HFFc6 (cell line): ENCODE data around the gene RFPL3. TPM values are rescaled to one million over a fixed set of nuclear protein-coding genes. Genes with fewer than 3 reads are reported as not detected.
"Not testable (repeated sequence)": the region's sequence is repeated elsewhere in the genome, so short reads cannot be mapped to it uniquely, and the experiment has no call there.

Experiments used
- DNase-seq: peaks from one replicate; pipeline ENCODE4 v3.0.0-alpha.2; 2018
- H3K27ac Mint-ChIP-seq: 2 replicates; pipeline ENCODE4 v1.8.0; 2020; ENCODE audit warnings: mild to moderate bottlenecking, mixed read lengths
- H3K27me3 Mint-ChIP-seq: 2 replicates; pipeline ENCODE4 v1.8.0; 2021; ENCODE audit warnings: mild to moderate bottlenecking, moderate library complexity, mixed read lengths; ENCODE audit not compliant: insufficient read depth
- H3K36me3 Mint-ChIP-seq: 2 replicates; pipeline ENCODE4 v1.8.0; 2021; ENCODE audit warnings: low read depth, mixed read lengths
- H3K4me1 Mint-ChIP-seq: 2 replicates; pipeline ENCODE4 v1.8.0; 2020; ENCODE audit warnings: low read depth, mixed read lengths
- H3K4me3 Mint-ChIP-seq: 2 replicates; pipeline ENCODE4 v1.8.0; 2020; ENCODE audit warnings: mild to moderate bottlenecking, moderate library complexity, mixed read lengths
- H3K9me3 Mint-ChIP-seq: 2 replicates; pipeline ENCODE4 v1.8.0; 2020; ENCODE audit warnings: mild to moderate bottlenecking, mixed read lengths
- CTCF ChIP-seq: fragments of 200-600 bp; sonication (generic); IDR thresholded peaks from 2 replicates; pipeline ENCODE4 v1.5.0; 2021; ENCODE audit warnings: antibody characterized with exemption, mild to moderate bottlenecking
- long read RNA-seq: library from polyadenylated mRNA; unstranded; transcript quantifications from one replicate; pipeline ENCODE4 v2.0.0, GENCODE V29; 2019
- total RNA-seq, 6 experiments: library from RNA; stranded (reverse); fragmentation: NEBNext Ultra II Directional; extraction: Animal tissue kit (Norgen Biotek cat#: 25700); gene quantifications; 2 replicates in 1 of 6; 3 replicates in 5 of 6; pipeline ENCODE4 v1.2.3, GENCODE V29; 2021

RFPL3 gene
- not detected for total RNA-seq
- long read RNA-seq, result 0 reads

- not testable (repeated sequence) for H3K4me3 Mint-ChIP-seq, DNase-seq, H3K4me1 Mint-ChIP-seq, H3K9me3 Mint-ChIP-seq, H3K36me3 Mint-ChIP-seq, H3K27ac Mint-ChIP-seq
- H3K27me3 Mint-ChIP-seq, result peaks cover 16% of the 10 kb centered on the region
Measured at GRCh38 chr22:32357567-32357966, at the start of gene RFPL3. Gene RFPL3 (plus strand): TSS chr22:32357867. CDS start chr22:32358072, 205 bp downstream.

DNA sequence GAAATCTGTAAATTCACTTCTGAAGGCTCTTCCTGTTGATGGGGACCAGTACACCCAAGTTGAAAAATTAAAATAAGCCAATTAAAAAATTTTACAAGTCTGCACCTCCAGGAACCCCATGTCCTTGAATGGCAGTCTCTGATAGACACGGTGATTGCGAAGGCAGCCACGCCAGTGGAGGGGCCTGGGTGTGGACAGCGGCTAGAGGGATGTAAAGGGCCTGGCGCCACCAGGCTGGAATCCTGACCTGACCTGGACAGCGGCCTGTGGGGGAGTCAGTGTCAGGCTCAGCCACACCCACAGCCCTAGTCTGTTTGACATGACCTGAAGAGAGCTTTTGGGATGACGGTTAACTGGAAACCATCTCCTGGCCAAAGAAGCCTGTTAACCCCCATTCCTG is 49.5 kb upstream of the RFPL3 start:
- Mint-ChIP-seq H3K27me3 (peaks cover 15% of the 10 kb centered on the region), H3K36me3 (no peaks in the 10 kb centered on the region), H3K27ac (no peak overlapping the region), H3K4me1 (no peaks in the 10 kb centered on the region), H3K9me3 (no peaks in the 10 kb centered on the region), H3K4me3 (no peak overlapping the region)
- no peak for DNase-seq
- TF ChIP-seq CTCF, result no peak

GRCh38 chr22:32308934-32309333 is 48.7 kb upstream of the RFPL3 start:
- H3K4me3 Mint-ChIP-seq, result no peak overlapping the region
- TF ChIP-seq CTCF, result no peak
- H3K27ac Mint-ChIP-seq, result no peak overlapping the region
- H3K36me3 Mint-ChIP-seq, result no peaks in the 10 kb centered on the region
- DNase-seq, result no peak
- no peaks in the 10 kb centered on the region for H3K9me3 Mint-ChIP-seq
- H3K27me3 Mint-ChIP-seq, result peaks cover 16% of the 10 kb centered on the region
- no peaks in the 10 kb centered on the region for H3K4me1 Mint-ChIP-seq

DNA sequence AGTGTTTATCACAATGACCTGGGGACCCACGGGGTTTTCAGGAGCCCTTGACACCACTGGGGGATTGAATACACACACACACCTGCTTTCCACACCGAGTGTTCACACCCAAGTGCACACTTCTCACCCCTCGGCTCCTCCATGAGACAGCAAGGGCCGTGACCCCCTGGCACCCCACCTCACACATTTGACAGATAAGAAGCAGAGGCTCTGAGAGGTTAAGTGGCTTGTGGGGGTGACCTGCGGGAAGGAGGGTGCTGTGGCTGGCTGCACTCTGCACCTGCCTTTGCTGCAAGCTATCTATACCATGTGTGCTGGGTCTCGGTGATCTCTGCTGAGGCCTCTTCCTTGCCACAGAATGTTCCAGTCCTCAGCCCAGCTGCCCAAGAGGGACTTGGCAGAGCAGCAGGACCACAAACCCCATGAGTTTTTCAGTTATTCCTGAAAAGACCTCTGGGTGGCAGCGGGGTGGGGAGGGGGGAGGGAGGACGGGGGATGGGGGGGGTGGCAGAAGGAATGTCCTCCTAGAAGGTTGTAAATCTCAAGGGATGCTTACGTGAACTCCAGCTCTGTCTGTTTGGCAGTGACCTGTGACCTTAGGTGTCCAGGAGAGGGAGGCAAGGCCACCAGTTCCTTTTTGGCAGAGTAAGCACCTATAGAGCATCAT is 47.9 kb upstream of the RFPL3 start:
- no peak for TF ChIP-seq CTCF
- no peaks in the 10 kb centered on the region for H3K4me1 Mint-ChIP-seq
- no peak overlapping the region for H3K4me3 Mint-ChIP-seq
- no peak for DNase-seq
- peaks cover 10% of the 10 kb centered on the region for H3K27me3 Mint-ChIP-seq
- H3K36me3 Mint-ChIP-seq, result no peaks in the 10 kb centered on the region
- H3K27ac Mint-ChIP-seq, result no peak overlapping the region
- no peaks in the 10 kb centered on the region for H3K9me3 Mint-ChIP-seq

GRCh38 chr22:32310777-32311176 is 46.9 kb upstream of the RFPL3 start:
- H3K27me3 Mint-ChIP-seq, result peaks cover 9% of the 10 kb centered on the region
- H3K36me3 Mint-ChIP-seq, result no peaks in the 10 kb centered on the region
- H3K4me3 Mint-ChIP-seq, result no peak overlapping the region
- H3K4me1 Mint-ChIP-seq, result no peaks in the 10 kb centered on the region
- DNase-seq, result no peak
- H3K9me3 Mint-ChIP-seq, result no peaks in the 10 kb centered on the region
- TF ChIP-seq CTCF, result no peak
- no peak overlapping the region for H3K27ac Mint-ChIP-seq

- Mint-ChIP-seq H3K36me3 (no peaks in the 10 kb centered on the region), H3K4me1 (no peaks in the 10 kb centered on the region), H3K27me3 (peaks cover 8% of the 10 kb centered on the region; the same call in 1 of the 2 replicates), H3K27ac (no peak overlapping the region), H3K4me3 (no peak overlapping the region), H3K9me3 (no peaks in the 10 kb centered on the region)
- DNase-seq, result no peak
- TF ChIP-seq CTCF, result no peak
Measured at GRCh38 chr22:32311551-32312071, 46.1 kb upstream of the RFPL3 start.
